Left colon (tissue), 2 donors: ENCODE data around the gene ADORA2B. TPM values are rescaled to one million over a fixed set of nuclear protein-coding genes. Genes with fewer than 3 reads are reported as not detected.
A peak's percentile ranks its signal among the peaks of the same experiment; 100 is the strongest.
"Not testable (repeated sequence)": the region's sequence is repeated elsewhere in the genome, so short reads cannot be mapped to it uniquely, and the experiment has no call there.

Experiments used
- ATAC-seq: fragments of 200-7000 bp; cut with Tn5 transposase; one replicate; pipeline ENCODE4 v1.9.1; 2020; ENCODE audit warnings: mild to moderate bottlenecking, moderate library complexity
- DNase-seq, 2 donors: peaks; one replicate each; pipeline ENCODE4 v3.0.0-alpha.2; 2020
- intact Hi-C, 2 donors: fragments of 100-400 bp; cut with DNase I in 1 of 2; cut with micrococcal nuclease in 1 of 2; formaldehyde crosslinking; loops; one replicate each; pipeline versions ENCODE4 v1.11.2 to v1.14.0; 2022; cut with DNase I, micrococcal nuclease
- total RNA-seq, 2 donors: library from RNA; stranded (reverse); fragmentation: NEBNext Ultra II Directional; extraction: Animal tissue kit (Norgen Biotek cat#: 25700); gene quantifications; one replicate each; pipeline ENCODE4 v1.2.1, GENCODE V29; 2021
- donor health status: DM: no; HTN: no; CAD: no.
- donor health status: DM: yes; HTN: yes; CAD: no.

The ADORA2B gene
- total RNA-seq, 2 donors from 2014 or later: 28.6 to 31.4 TPM

DNA sequence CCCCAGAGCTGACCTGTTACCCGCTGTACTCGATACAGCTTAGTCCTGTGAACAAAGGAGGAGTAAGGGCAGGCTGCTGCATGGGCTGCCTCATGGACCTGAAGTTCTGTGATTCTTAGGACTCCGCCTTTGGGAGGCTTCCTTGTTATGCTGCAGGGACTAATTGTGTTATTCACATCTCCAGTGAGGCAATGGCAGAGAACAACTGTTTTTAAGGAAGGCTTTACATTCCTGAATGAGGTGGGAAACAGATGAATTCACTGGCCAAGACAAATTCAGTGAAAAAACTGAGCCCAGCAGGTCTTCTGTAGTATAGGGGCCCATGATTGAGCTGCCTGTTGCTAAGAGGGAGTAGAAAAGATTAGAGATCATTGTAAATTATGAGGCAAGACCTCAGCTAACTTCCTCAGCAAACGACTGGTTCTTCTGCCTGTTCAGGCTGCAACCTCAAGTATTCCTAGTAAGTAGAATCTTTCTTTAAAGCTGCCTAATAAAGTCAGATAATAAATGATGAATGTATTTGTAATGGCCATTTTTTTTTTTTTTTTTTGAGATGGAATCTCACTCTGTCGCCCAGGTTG lies 26.3 kb downstream of the ADORA2B start:
- intact Hi-C loops: no loop called here
- DNase-seq (no peak), ATAC-seq (no peak)

DNA sequence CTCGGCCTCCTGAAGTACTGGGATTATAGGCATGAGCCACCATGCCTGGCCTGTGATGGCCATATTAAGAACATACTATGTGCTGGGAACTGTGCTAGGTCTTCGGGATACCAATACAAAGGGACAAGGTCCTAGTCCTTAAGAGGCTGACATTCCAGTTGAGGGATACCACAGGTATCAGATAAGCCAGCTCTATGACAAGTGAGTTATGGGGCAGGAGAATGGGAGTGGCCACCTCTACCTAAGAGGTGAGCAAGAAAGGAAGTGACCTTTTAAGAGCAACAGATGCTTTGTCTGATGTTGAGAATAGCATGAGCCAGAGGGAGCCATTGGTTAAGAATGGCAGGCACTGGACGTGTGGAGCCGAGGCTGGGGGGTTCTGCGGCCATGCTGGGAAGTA lies 27.0 kb downstream of the ADORA2B start:
- no peak for ATAC-seq
- intact Hi-C loops: no loop called here

DNA sequence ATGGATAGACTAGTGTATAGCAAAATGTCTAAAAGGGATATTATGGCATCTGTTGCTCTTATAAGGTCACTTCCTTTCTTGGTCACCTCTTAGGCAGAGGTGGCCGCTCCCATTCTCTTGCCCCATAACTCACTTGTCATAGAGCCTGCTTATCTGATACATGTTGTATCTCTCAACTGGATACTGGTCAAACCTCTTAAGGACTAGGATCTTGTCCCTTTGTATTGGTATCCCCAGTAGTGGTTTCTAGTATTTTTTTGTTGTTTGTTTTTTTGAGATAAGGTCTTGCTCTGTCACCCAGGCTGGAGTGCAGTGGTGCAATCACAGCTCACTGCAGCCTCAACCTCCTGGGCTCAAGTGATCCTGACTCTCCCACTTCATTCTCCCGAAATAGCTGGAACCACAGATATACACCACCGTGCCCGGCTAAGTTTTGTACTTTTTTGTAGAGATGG lies 27.6 kb downstream of the ADORA2B start:
- intact Hi-C loops: no loop called here
- DNase-seq (no peak), ATAC-seq (no peak)

More for the DNA sequence above, 27.0 kb downstream of the ADORA2B start:
- DNase-seq: no peak

DNA sequence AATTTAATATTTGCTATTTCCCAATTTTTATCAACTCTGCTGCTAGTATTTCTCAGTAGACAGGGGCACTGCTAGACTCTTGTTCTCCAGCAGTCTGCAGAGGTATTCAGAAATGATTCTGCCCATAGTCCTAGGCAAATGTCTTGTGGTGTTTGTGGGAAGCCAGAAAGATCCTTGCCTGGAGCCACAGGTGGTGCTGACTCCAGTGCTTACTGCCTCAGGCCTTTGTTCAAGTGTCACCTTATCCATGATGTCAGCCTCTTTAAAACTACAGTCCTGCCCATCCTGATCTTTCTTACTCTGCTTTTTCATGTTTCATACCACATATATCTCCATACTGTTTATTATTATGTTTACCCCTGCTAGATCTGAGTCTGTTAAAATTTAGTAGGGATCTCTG lies 28.1 kb downstream of the ADORA2B start:
- DNase-seq (no peak), ATAC-seq (no peak)
- intact Hi-C loops: no loop called here

DNA sequence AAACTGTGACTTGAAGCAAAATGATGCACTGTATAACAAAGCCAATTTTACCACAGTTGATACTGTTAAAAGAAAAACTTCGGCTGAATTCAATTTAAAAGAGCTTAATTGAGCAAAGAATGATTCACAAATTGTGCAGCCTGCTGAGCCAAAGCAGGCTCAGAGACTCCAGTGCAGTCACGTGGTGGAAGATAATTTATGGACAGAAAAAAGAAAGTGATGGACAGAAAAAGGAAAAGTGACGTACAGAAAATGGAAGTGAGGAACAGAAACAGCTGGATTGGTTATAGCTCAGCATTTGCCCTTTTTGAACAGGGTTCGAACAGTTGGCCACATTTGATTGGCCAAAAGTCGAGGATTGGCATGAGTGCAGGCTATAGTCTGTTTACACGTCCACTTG lies 28.9 kb downstream of the ADORA2B start:
- intact Hi-C loops: no loop called here
- DNase-seq: no peak
- no peak for ATAC-seq

DNA sequence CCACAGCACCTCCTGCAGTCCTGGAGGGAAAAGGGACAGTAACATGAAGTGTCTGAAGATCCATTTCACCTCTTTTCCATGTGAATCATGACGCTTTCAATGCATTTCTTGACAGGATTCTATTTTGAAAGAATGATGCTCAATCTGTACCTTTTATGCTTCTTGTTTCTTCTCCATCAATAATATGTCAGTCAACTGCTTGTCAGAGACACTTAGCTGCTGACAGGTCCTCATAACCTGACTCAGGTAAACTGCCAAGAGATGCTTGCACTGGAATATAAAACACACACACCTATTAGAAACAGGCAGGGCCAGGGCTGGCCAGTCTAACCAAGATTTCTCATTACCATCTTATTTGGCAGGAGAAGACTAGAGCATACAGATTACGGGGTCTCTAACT lies 33.0 kb downstream of the ADORA2B start:
- no peak for DNase-seq
- no peak for ATAC-seq
- intact Hi-C loops: no loop called here

DNA sequence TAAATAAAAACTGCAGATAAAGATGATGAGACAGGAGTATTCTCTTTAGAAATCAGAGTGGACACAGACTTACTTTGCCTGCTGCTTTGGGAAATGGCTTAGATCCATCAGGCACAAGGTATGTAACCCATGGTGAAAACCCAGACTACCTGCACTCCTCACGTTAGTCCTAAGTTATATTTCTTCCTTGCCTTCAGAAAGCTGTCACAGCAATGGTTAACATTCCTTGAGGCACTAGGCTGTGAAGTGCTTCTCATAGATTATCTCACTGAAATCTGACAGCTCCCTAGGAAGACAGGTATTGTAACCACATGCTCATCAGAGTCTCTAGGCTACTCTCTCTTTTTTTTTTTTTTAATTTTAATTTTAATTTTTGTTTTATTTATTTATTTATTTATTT lies 33.7 kb downstream of the ADORA2B start:
- DNase-seq: no peak
- intact Hi-C loops: no loop called here
- ATAC-seq: no peak

DNA sequence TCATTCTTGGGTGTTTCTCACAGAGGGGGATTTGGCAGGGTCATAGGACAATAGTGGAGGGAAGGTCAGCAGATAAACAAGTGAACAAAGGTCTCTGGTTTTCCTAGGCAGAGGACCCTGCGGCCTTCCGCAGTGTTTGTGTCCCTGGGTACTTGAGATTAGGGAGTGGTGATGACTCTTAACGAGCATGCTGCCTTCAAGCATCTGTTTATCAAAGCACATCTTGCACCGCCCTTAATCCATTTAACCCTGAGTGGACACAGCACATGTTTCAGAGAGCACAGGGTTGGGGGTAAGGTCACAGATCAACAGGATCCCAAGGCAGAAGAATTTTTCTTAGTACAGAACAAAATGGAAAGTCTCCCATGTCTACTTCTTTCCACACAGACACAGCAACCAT lies 34.1 kb downstream of the ADORA2B start:
- ATAC-seq, DNase-seq, intact Hi-C loops: not testable (repeated sequence)

DNA sequence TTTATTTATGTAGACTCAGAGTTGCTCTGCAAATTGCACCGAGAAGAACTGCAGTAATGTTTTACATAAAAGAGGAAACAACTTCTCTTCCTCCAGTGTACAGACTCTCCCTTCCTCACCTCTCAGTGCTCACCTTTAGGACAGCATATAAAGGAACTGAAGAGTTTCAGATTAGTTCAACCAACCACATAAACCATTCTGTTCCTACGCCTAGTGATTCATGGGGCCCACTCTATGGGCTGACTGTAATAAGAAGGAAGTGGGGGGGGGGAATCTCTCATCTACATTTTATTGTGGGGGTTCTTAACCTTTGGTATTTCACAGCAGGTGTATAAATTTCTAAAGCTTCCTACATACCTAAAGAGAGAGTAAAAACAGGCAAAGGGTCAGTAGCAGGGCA lies 36.3 kb downstream of the ADORA2B start:
- DNase-seq (no peak), ATAC-seq (peak; percentile 88)
- intact Hi-C loops: no loop called here

DNA sequence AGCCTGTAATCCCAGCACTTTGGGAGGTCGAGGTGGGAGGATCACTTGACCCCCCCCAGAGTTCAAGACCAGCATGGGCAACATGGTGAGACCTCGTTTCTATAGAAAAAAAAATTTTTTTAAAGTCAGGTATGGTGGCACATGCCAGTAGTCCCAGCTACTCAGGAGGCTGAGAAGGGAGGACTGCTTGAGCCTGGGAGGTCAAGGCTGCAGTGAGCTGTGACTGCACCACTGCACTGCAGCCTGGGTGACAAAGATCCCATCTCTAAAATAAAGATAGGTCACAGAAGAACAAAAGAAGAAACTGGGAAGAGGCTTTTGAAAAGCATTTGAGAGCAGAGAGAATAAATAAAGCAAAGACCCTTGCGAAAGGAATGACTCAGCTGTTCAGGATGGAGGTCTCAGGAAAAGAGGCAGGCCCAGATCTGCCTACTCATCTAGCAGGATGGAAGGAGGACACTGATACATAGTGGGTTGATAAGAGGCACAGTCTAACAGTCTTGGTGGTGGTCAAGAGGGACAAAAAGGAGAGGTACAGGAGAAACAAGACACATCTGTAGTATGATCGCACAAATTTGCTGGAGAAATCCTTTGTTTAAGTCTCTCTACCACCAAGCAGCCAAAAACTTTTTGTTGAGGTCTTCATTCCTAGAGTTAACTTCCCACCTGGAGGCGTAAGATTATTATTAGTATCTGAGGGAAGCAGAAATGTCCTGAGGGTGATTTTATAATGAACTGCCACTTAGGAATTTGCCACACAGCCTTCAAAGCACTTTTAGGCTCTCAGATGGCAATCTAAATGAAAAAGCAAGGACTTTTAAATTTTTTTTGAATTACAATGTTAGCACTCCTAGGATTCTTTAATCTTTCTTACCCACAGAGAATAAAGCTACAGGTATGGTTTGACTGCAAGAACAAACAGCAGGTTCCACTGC lies 37.0 kb downstream of the ADORA2B start:
- DNase-seq (no peak), ATAC-seq (peak; percentile 16)
- intact Hi-C loops: no loop called here

DNA sequence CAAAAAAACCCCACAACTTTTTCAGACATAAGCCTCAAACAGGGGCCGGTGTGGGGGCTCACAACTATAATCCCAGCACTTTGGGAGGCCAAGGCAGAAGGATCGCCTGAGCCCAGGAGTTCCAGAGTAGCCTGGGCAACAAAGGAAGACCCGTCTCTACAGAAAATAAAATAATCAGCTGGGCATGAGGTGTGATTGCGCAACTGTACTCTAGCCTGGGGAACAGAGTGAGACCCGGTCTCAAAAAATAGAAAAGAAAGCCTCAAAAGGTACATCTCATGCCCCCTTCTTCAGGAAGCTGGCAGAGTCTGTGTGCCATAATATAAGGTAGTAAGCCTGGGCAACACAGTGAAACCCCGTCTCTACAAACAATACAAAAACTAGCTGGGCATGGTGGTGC lies 51.4 kb downstream of the ADORA2B start:
- DNase-seq: no peak
- intact Hi-C loops: loop anchor here in 1 of 2 donors (10.0 kb wide), 2 partner anchors 52 to 162 kb away; partner anchors contain the start of gene ADORA2B
- no peak for ATAC-seq

DNA sequence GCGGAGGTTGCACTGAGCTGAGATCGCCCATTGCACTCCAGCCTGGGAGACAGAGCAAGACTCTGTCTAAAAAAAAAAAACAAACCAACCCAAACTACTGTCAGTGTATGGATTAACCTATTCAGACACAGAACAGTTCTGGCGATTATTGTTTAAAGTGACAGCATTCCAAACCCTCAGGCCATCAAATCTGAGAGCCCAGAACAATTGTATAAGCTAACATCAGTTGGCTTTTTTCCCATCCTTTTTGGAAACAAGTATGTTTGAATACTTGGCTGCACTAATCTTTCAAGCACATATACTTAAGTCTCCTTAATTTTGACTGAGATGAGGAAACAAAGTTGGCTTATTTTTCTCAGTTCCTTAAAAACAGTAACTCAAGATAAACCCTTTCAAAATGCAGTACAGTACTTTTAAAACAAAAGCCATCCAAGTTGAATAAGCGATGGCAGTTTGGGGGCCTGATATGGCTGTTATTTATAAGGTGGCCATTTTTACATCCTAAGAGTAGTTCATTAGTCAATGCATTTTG lies 53.2 kb downstream of the ADORA2B start:
- no peak for DNase-seq
- intact Hi-C loops: loop anchor here in 1 of 2 donors (10.0 kb wide), 2 partner anchors 53 to 163 kb away; partner anchors contain the start of gene ADORA2B
- no peak for ATAC-seq

DNA sequence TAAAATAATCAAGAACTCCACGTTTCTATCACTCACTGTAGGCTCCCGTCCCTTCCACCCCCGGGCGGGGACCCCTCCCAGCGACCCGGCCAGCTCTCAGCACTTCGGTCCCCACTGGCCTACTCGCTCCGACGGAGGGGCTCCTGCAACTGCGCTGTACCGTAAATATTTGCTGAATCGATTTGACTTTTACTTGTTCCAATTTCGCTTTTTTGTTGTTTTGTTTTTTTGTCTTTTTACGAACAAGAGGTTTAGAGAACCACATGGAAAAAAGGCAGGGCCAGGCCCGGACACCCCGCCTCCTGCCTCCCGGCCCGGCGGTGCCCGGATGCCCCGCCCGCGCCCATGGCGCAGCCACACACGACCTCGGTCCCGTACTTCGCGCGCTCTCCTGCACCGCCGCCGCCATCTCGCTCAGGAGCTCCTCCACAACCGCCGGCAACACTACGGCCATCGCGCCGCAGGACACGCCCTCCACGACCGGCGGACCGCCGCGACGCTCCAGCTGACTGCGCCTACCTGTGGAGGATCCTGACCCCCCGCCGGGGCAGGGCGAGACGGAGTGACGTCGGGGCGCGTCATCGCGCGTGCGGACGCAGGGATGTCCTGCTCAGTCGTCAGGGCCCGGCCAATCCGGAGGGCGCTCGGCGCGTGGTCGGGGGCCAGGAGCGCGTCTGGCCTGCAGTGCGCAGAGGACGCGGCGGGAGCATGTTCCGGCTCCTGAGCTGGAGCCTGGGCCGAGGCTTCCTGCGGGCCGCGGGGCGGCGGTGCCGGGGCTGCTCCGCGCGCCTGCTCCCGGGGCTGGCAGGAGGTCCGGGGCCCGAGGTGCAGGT lies 54.4 kb downstream of the ADORA2B start, which contains the start of the genes TTC19 and ZSWIM7:
TSS of gene TTC19 (plus strand) at position 684 of the 833 bp plus-strand sequence. CDS start at position 709, 25 bp downstream.
TSS of gene ZSWIM7 (minus strand) at position 564 of the 833 bp plus-strand sequence. CDS start at position 454, 110 bp downstream.
- peak; percentile 87 for ATAC-seq
- peak; percentile 98 for DNase-seq
- intact Hi-C loops: loop anchor here in 1 of 2 donors (10.0 kb wide), 2 partner anchors 55 to 165 kb away; partner anchors contain the start of gene ADORA2B

DNA sequence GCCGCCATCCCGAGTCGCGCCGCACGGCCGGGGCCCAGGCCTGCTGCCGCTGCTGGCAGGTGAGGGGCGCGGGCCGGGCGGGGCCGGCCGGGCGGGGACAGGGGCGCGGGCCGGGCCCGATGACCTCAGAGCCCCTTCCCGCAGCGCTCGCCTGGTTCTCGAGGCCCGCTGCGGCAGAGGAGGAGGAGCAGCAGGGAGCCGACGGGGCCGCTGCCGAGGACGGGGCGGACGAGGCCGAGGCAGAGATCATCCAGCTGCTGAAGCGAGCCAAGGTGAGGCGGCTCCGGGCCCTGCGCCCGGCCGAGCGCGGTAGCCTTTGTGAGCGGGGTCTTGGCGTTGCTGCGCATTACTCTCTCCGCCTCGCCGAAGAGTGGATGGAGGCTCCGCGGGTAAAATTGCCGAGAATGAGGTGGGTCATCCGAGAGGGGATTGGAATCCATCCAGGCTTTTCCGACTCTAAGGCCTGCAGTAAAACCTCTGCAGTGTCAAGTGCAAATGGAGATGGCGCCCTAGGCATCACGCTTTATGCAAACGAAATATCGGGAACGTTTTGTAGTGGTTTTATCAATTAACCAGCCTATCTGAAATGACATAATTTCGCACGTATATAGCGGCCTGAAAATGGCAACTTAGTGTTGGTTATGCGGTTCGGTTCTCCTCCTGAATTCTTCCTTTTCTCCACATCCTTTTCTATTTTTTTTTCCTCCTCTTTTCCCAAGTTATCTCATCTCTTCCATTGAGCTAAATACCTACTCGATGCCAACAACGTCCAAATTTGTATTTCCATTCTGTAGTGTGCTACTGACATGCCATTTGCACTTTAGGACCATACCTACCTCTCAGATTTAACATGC lies 55.3 kb downstream of the ADORA2B start:
- ATAC-seq (peak; percentile 54), DNase-seq (no peak)
- intact Hi-C loops: loop anchor here in 1 of 2 donors (10.0 kb wide), 2 partner anchors 55 to 165 kb away; partner anchors contain the start of gene ADORA2B

DNA sequence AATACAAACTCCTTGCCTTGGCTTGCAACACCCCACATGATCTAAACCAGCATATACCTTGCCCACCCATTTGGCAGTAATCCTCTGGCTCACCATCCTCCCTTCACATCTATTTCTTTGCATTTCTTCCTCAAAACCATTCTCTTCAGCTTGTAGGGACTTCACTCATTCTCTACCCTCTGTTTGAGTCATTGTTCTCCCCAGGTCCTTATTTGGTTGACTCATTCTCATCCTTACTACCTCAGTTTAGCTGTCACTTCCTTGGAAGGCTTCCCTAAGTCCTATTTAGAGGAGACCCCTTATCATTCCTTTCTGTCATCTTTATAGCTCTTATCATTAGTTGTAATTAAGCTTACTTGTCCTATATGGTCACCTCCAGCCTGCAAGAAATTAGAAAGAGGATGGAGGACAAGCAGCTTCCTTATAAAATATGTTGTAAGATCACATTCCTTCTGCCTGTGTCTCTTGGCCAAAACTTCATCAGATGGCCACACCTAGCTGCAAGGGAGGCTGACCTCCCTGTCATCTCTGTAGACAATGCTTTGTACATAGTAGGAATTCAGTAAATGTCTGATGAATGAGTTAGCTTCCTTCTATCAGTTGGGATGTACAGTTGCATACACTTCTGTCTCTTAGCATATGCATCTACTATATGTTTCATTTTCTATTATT lies 56.4 kb downstream of the ADORA2B start:
- DNase-seq (no peak), ATAC-seq (no peak)
- intact Hi-C loops: no loop called here

DNA sequence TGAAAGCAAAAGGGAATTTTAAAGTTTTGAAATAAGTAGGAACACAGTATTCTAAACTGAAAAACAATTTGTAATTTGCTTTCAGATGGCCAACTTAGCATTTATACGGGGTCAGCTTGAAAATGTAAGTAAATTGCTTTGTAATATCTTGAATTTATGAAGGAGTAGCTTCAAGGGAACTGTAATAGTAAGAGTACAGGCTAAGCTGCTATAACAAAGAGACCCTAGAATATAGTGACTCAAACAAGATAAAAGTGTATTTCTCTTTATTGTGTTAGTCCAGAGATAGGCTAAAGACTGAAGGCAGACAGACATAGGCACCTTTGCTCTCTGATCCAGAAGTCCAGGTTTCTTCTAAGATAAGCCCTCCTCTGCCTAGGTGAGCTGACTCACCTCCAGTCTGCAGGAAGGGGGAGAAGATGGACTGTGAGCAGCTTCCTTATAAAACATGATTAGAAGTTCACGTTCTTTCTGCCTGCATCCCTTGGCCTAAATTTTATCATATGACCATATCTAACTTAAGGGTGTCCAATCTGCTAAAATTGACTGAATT lies 57.9 kb downstream of the ADORA2B start:
- DNase-seq (no peak), ATAC-seq (peak; percentile 22)
- intact Hi-C loops: no loop called here

DNA sequence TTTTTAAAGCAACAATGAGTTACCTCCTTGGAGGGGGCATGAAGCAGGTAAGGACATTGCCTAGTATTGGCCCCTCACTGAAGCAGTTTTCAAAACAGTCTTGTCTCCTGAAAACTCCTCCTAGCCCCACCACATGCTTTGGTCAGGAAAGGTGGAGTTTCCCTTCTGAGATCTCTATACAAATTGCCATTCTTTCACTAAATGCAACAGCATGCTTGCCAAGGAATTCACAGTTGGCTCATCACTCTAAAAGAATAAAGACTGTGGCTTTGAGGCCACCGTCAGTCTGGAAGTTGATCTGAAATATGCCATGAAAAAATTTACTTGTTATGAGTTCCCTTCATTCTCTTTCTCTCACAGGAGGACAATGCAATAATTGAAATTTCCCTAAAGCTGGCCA lies 58.9 kb downstream of the ADORA2B start:
- no peak for DNase-seq
- no peak for ATAC-seq
- intact Hi-C loops: no loop called here
